ENCODE measurements around the gene CMIP. TPM values are rescaled to one million over a fixed set of nuclear protein-coding genes. Genes with fewer than 3 reads are reported as not detected.

Gene CMIP
- total RNA-seq, 1 experiment from 2014 or later, result 48.2 TPM

DNA sequence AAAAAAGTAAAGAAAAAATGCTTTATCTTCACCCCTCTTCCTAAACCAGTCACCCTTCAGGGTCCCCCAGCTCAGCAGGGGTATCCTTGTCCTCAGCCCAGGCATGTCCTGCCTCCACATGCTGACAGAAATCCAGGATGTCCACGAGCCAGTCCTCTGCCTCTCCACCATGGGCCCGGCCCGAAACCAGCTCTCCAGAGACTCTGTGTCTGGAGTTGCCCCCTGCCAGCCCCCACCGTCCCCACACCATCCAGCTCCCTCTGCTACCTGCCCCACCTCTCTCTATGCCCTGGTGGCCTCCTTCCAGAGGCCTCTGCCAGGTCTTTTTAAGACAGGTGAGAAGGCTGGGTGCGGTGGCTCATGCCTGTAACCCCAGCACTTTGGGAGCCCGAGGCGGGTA, 268.1 kb downstream of the CMIP start:
- H3K4me1 ChIP-seq (ENCODE audit: insufficient read depth, low read length), result peaks cover 10% of the 10 kb centered on the region
- no peak overlapping the region for H4K91ac ChIP-seq (ENCODE audit: insufficient read length, low read depth, low read length)
- no peak overlapping the region for H3T11ph ChIP-seq (ENCODE audit: low read length)
- no peak overlapping the region for H2BK5ac ChIP-seq (ENCODE audit: insufficient read length, low read length)
- DNase-seq, result no peak
- Mint-ChIP-seq H3K36me3 (ENCODE audit: insufficient read depth in 1 of 3, low read depth in 3 of 3) (peaks cover 3 to 11% (median 5%) of the 10 kb centered on the region in 3 experiments; a peak in 4 of 7 replicates), H3K27ac (peak overlapping the region in 2 of 3 experiments; percentile 62 to 81; a peak in 2 of 7 replicates), H3K4me1 (peaks cover 60 to 75% of the 10 kb centered on the region in 2 experiments), H3K27me3 (ENCODE audit: low read depth) (no peaks in the 10 kb centered on the region), H3K9me3 (no peaks in the 10 kb centered on the region), H3K4me3 (no peak overlapping the region; a peak in 1 of 5 replicates)
- H3K4me2 ChIP-seq (ENCODE audit: insufficient read depth, insufficient read length, low read length), result no peak overlapping the region
- no peak overlapping the region for H3K9ac ChIP-seq (ENCODE audit: extremely low read depth, insufficient read length, low read length)
- no peak overlapping the region for H4K8ac ChIP-seq (replicated peaks; ENCODE audit: insufficient read length, low read depth, low read length)
- no peak overlapping the region for H3K14ac ChIP-seq (ENCODE audit: insufficient read depth, low read length)
- no CpG with 5 or more reads among the region's 7 CpGs for WGBS (ENCODE audit: extremely low coverage, insufficient read length, low lambda C conversion rate)
- H2BK120ac ChIP-seq (ENCODE audit: low read depth, low read length, poor library complexity, severe bottlenecking), result no peak overlapping the region
- no peak overlapping the region for H4K5ac ChIP-seq (ENCODE audit: insufficient read length, low read depth, low read length)
- H3K23me2 ChIP-seq (ENCODE audit: insufficient read length, low read depth, low read length, poor library complexity, severe bottlenecking), result no peaks in the 10 kb centered on the region
- TF ChIP-seq, protein P1, sequence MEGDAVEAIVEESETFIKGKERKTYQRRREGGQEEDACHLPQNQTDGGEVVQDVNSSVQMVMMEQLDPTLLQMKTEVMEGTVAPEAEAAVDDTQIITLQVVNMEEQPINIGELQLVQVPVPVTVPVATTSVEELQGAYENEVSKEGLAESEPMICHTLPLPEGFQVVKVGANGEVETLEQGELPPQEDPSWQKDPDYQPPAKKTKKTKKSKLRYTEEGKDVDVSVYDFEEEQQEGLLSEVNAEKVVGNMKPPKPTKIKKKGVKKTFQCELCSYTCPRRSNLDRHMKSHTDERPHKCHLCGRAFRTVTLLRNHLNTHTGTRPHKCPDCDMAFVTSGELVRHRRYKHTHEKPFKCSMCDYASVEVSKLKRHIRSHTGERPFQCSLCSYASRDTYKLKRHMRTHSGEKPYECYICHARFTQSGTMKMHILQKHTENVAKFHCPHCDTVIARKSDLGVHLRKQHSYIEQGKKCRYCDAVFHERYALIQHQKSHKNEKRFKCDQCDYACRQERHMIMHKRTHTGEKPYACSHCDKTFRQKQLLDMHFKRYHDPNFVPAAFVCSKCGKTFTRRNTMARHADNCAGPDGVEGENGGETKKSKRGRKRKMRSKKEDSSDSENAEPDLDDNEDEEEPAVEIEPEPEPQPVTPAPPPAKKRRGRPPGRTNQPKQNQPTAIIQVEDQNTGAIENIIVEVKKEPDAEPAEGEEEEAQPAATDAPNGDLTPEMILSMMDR (conservative IDR thresholded peaks at IDR 0.05), result no peak
- no peak overlapping the region for H2BK20ac ChIP-seq (ENCODE audit: low read depth, low read length, poor library complexity, severe bottlenecking)
- H2BK12ac ChIP-seq (ENCODE audit: insufficient read length, low read depth, low read length), result no peak overlapping the region
- no peaks in the 10 kb centered on the region for H3K27me3 ChIP-seq (ENCODE audit: insufficient read depth, low read length)
- no peaks in the 10 kb centered on the region for H3K79me1 ChIP-seq (ENCODE audit: insufficient read depth, low read depth, low read length, poor library complexity, severe bottlenecking)
- H4K20me1 ChIP-seq (ENCODE audit: control insufficient read depth, insufficient read depth, insufficient read length), result no peaks in the 10 kb centered on the region
- H3K23ac ChIP-seq (ENCODE audit: insufficient read length, low read depth, low read length), result no peak overlapping the region
- H3K9me3 ChIP-seq (ENCODE audit: control insufficient read depth, low read depth, low read length), result no peaks in the 10 kb centered on the region
- H3K18ac ChIP-seq (ENCODE audit: insufficient read length, low read depth, low read length), result no peak overlapping the region
- H3K79me2 ChIP-seq (ENCODE audit: insufficient read depth, low read length), result no peaks in the 10 kb centered on the region
- H3K4ac ChIP-seq (ENCODE audit: low read depth, low read length), result no peak overlapping the region
- H2AFZ ChIP-seq (ENCODE audit: low read length), result no peak overlapping the region
- H3K56ac ChIP-seq (ENCODE audit: insufficient read length, low read depth, low read length), result no peak overlapping the region
- H2AK5ac ChIP-seq (ENCODE audit: insufficient read length, low read length), result no peak overlapping the region
- no peak overlapping the region for H3K27ac ChIP-seq (ENCODE audit: insufficient read length, low read depth, low read length)
- H2BK15ac ChIP-seq (ENCODE audit: low read depth, low read length), result no peak overlapping the region

All from H9 (cell line).